OCI-LY3 (cell line): ENCODE results near the gene MMAA.
"Not testable (repeated sequence)": the region's sequence is repeated elsewhere in the genome, so short reads cannot be mapped to it uniquely, and the experiment has no call there.

ENCODE experiments used
- H2AFZ ChIP-seq: fragments of 200-600, 300-600 bp; shearing (Covaris generic); 2 replicates; pipeline ENCODE4 v1.6.0; 2014; ENCODE audit warnings: antibody characterized with exemption, low read depth, low read length
- H3K27ac ChIP-seq: fragments of 200-600, 300-600 bp; sonication (generic); 2 replicates; pipeline ENCODE4 v1.5.1; 2014; ENCODE audit warnings: mild to moderate bottlenecking, low read length, moderate library complexity, mixed read lengths
- H3K27me3 ChIP-seq: fragments of 200-600, 300-600 bp; sonication (generic); 2 replicates; pipeline ENCODE4 v1.6.1; 2014; ENCODE audit warnings: low read depth, low read length, mixed read lengths
- H3K36me3 ChIP-seq: fragments of 200-600, 300-600 bp; sonication (generic); replicated peaks from 2 replicates; pipeline ENCODE3; 2014; ENCODE audit warnings: low read depth, low read length, mixed read lengths
- H3K4me1 ChIP-seq: fragments of 300-600, 200-600 bp; sonication (generic); 2 replicates; pipeline ENCODE4 v1.6.1; 2014; ENCODE audit warnings: low read length, mixed read lengths
- H3K4me2 ChIP-seq: fragments of 200-600, 300-600 bp; sonication (generic); 2 replicates; pipeline ENCODE4 v1.6.1; 2014; ENCODE audit warnings: low read length, mixed read lengths
- H3K4me3 ChIP-seq: fragments of 300-600, 200-600 bp; sonication (generic); 2 replicates; pipeline ENCODE4 v1.5.1; 2014; ENCODE audit warnings: antibody characterized with exemption, mild to moderate bottlenecking, low read length, moderate library complexity
- H3K79me2 ChIP-seq: fragments of 300-600, 200-600 bp; shearing (Covaris generic); 2 replicates; pipeline ENCODE4 v1.6.1; 2014; ENCODE audit warnings: mild to moderate bottlenecking, low read length, mixed read lengths
- H3K9ac ChIP-seq: fragments of 300-600, 200-600 bp; shearing (Covaris generic); 2 replicates; pipeline ENCODE4 v1.6.0; 2014; ENCODE audit warnings: mild to moderate bottlenecking, low read length, moderate library complexity
- H3K9me3 ChIP-seq: fragments of 200-600, 300-600 bp; shearing (Covaris generic); 2 replicates; pipeline ENCODE4 v1.6.1; 2014; ENCODE audit warnings: low read length, mixed read lengths; ENCODE audit not compliant: insufficient read depth
- H4K20me1 ChIP-seq: fragments of 200-600, 300-600 bp; sonication (generic); 2 replicates; pipeline ENCODE4 v1.6.1; 2016; ENCODE audit warnings: low read length, mixed read lengths; ENCODE audit not compliant: insufficient read depth
- EZH2phosphoT487 ChIP-seq: fragments of 200-600 bp; shearing (Covaris generic); IDR thresholded peaks from 2 replicates; pipeline ENCODE4 v1.6.1; 2018; ENCODE audit warnings: antibody characterized with exemption, mixed run types, low read depth
- TF ChIP-seq, protein P1 (sequence below): fragments of 200-600, 300-600 bp; sonication (generic); IDR thresholded peaks from 2 replicates; pipeline ENCODE4 v1.5.1; 2014; ENCODE audit warnings: antibody characterized with exemption, low read length, low read depth

The MMAA gene

DNA sequence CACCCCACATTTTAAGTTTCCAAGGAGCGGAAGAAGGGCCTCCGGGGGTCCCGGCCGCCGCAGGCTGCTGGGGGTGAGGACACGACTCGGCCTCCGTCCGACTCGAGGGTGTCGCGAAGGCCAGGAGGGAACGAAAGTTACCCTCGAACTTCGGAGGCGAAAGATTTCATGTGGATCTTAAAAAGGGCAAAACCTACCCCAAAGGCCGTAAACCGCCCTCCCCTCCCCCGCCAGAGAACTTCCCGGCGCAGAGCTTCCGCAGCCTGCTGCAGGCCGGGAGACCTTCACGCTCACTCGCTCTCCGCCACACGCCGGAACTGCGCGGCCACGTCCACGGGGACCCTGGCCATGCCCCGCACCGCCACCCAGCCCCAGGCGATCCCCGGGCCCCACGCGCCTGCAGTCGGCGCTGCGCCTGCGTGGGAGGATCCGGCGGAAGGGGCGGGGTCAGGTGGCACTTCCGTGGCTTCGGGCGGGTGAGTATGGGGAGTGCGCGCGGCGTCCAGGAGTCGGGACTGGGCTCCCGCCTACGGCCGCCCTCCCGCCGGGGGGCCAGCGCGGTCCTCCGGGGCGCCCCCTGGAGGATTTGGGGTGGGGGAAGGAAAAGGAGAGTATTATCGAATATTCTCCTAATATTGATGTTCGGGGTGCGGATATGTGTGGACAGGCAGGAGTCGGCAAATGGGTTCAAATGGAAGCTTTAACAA, at the start of gene MMAA:
MMAA (plus strand) TSS at position 454 of the 707 bp plus-strand sequence. CDS start 19,755 bp downstream, outside the sequence.
- TF ChIP-seq, protein P1, sequence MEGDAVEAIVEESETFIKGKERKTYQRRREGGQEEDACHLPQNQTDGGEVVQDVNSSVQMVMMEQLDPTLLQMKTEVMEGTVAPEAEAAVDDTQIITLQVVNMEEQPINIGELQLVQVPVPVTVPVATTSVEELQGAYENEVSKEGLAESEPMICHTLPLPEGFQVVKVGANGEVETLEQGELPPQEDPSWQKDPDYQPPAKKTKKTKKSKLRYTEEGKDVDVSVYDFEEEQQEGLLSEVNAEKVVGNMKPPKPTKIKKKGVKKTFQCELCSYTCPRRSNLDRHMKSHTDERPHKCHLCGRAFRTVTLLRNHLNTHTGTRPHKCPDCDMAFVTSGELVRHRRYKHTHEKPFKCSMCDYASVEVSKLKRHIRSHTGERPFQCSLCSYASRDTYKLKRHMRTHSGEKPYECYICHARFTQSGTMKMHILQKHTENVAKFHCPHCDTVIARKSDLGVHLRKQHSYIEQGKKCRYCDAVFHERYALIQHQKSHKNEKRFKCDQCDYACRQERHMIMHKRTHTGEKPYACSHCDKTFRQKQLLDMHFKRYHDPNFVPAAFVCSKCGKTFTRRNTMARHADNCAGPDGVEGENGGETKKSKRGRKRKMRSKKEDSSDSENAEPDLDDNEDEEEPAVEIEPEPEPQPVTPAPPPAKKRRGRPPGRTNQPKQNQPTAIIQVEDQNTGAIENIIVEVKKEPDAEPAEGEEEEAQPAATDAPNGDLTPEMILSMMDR: peak; percentile 80
- TF ChIP-seq EZH2phosphoT487: no peak
- Histone ChIP-seq H3K79me2 (peaks cover 29% of the 10 kb centered on the region), H2AFZ (peak within 1 kb of the TSS; percentile 78), H3K9me3 (no peaks in the 10 kb centered on the region), H3K4me3 (peak within 1 kb of the TSS; percentile 81), H3K27me3 (no peaks in the 10 kb centered on the region), H4K20me1 (no peaks in the 10 kb centered on the region), H3K4me2 (peak within 1 kb of the TSS; percentile 80), H3K36me3 (peaks cover 7% of the 10 kb centered on the region), H3K4me1 (peaks cover 31% of the 10 kb centered on the region), H3K27ac (peak within 1 kb of the TSS; percentile 80), H3K9ac (peak within 1 kb of the TSS; percentile 91)

DNA sequence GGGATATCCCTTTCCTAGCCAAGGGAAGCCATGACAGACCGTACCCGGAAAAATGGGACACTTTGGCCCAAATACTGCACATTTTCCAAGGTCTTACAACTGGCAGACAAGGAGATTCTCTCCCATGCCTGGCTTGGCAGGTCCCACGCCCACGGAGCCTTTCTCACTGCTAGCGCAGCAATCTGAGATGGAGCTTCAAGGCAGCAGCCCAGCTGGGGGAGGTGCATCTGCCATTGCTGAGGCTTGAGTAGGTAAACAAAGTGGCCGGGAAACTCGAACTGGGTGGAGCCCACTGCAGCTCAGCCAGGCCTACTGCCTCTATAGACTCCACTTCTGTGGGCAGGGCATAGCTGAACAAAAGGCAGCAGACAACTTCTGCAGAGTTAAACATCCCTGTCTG, 44.6 kb upstream of the MMAA start:
- H3K9ac ChIP-seq, H3K9me3 ChIP-seq, H4K20me1 ChIP-seq, H3K36me3 ChIP-seq, H2AFZ ChIP-seq, H3K79me2 ChIP-seq, H3K27me3 ChIP-seq, H3K27ac ChIP-seq, H3K4me3 ChIP-seq, H3K4me1 ChIP-seq, H3K4me2 ChIP-seq: not testable (repeated sequence)

DNA sequence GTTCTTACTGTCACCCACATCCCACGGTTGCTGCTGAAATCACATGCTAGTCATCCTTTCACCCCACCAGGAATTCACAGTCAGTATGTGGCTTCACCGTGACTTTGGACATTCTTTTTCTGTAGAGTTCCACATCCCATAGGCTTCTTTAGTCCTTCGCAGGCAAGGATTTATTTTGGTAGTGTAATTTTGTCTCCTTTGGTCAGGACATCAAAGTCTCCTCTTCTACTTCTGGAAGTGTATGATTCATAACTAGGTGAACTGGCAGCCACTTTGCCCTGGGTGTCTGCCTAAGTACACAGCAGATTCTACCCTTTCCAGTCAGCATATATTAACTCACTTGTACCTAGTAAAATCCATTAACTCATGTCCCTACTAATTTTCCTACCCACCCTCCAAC, 38.3 kb upstream of the MMAA start:
- no peaks in the 10 kb centered on the region for H3K9me3 ChIP-seq
- H3K27me3 ChIP-seq: no peaks in the 10 kb centered on the region
- H3K4me3 ChIP-seq: no peak overlapping the region
- no peaks in the 10 kb centered on the region for H3K36me3 ChIP-seq
- no peaks in the 10 kb centered on the region for H4K20me1 ChIP-seq
- no peak overlapping the region for H3K4me2 ChIP-seq
- no peak for TF ChIP-seq EZH2phosphoT487
- TF ChIP-seq, protein P1: no peak
- no peak overlapping the region for H3K9ac ChIP-seq
- H2AFZ ChIP-seq: no peak overlapping the region
- H3K27ac ChIP-seq: no peak overlapping the region
- H3K79me2 ChIP-seq: no peaks in the 10 kb centered on the region
- H3K4me1 ChIP-seq: peaks cover 4% of the 10 kb centered on the region

DNA sequence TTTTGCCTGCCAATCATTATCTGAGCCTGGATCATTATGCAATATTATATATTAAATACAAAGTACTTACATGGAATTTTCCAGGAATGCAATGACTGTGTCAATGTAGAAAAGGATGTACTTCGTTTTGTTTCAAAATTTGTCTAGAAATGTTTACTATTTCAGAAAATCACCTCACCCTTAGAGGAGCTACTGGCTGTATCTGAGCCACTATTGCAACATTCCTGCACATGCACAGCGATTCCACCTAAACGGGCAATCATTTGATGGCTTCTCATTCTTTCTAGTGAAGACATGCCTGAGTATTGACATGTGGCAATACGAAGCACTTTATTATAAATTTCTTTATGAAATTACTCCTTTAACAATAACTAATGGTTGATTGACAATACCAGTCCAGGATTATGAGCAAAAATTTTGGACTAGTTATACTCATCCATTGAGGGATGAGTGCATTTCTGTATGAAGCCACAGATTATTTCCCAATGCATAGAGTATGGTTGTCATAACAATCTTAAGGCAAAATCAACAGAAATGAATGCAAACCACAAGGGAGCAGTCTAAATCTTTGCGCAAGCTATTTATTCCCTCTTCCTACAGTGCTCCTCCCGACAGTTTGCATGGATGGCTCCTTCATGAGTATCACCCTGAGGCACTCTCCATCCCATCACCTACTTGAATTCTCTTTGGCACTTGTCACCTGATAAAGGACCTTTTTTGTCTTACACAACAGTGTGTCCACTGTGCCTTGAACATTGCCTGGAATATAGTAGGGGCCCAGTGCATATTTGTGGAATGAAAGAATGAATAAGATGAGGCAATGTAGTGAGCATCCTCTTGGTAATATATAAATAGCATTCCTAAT, 35.8 kb upstream of the MMAA start:
- Histone ChIP-seq H2AFZ (no peak overlapping the region), H3K27ac (no peak overlapping the region), H3K4me1 (peaks cover 20% of the 10 kb centered on the region), H3K36me3 (no peaks in the 10 kb centered on the region), H3K9me3 (no peaks in the 10 kb centered on the region), H3K4me3 (no peak overlapping the region), H3K4me2 (no peak overlapping the region), H3K9ac (no peak overlapping the region), H3K27me3 (no peaks in the 10 kb centered on the region), H4K20me1 (no peaks in the 10 kb centered on the region), H3K79me2 (no peaks in the 10 kb centered on the region)
- no peak for TF ChIP-seq EZH2phosphoT487
- TF ChIP-seq, protein P1: no peak
